Measurements from ENCODE around the gene SLC2A13.
A peak's percentile ranks its signal among the peaks of the same experiment; 100 is the strongest.

Gene SLC2A13

DNA sequence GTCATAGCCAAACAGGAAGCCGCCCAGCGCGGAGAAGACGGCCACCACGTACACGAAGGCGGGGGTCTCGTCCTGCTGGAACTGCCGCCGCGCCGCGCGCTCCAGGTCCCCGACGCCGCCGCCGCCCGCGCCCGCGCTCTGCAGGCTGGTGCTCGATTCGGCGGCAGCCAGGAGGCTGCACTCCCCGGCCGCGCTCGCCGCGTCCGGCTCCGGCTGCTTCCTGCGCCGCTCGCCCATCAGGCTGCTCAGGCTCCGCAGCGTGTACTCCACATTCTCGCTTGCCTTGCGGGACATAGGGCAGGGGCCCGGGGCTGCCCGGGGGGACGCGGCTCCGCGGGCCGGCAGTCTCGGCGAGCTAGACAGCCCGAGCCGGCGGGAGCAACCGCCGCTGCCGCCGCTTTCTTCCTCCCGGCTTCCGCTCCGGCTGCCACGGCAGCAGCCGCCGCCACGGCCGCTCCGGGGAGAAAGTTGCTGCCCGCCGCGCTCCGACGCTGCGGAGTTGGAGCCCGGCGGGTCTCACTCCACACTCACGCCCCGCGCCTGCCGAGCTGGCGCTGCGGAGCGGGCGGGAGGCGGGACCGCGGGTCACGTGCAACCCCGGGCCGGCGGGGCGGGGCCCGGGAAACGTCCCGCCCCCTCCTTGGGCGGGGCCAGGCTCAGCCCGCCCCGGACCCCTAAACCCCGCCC lies at the start of gene SLC2A13:
SLC2A13 (minus strand) TSS at position 567 of the 687 bp plus-strand sequence; CDS start at position 294, 273 bp downstream.
- H3K9me3 ChIP-seq (ENCODE audit: severe bottlenecking): peaks cover 3% of the 10 kb centered on the region
- TF ChIP-seq, protein P1, sequence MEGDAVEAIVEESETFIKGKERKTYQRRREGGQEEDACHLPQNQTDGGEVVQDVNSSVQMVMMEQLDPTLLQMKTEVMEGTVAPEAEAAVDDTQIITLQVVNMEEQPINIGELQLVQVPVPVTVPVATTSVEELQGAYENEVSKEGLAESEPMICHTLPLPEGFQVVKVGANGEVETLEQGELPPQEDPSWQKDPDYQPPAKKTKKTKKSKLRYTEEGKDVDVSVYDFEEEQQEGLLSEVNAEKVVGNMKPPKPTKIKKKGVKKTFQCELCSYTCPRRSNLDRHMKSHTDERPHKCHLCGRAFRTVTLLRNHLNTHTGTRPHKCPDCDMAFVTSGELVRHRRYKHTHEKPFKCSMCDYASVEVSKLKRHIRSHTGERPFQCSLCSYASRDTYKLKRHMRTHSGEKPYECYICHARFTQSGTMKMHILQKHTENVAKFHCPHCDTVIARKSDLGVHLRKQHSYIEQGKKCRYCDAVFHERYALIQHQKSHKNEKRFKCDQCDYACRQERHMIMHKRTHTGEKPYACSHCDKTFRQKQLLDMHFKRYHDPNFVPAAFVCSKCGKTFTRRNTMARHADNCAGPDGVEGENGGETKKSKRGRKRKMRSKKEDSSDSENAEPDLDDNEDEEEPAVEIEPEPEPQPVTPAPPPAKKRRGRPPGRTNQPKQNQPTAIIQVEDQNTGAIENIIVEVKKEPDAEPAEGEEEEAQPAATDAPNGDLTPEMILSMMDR (IDR thresholded peaks at IDR 0.05; ENCODE audit: low read depth, low read length): no peak
- H3K27ac ChIP-seq: peak within 1 kb of the TSS; percentile 51

DNA sequence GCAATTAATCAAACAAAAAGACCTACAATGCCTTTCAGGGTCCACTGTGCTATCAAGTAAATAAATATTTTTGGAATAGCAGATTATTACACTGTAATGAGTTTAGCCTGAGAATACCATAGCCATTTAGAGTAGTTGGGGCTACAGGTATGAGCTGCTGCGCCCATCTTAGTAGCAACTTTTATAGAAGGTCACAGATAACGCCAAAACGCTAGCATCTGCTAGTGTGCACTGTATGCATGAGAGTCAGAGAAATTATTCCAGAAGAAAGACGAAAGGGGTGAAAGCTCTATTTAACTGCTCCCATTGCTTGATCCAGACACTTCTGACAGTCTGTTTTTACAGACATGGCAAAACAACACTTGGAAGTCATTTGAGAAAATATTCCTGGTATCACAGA lies 48.5 kb upstream of the SLC2A13 start:
- no peak overlapping the region for H3K4me3 ChIP-seq (ENCODE audit: low read depth, low read length)

More for the DNA sequence above, at the start of gene SLC2A13:
- H3K27me3 ChIP-seq (ENCODE audit: insufficient read depth, low read depth, severe bottlenecking): peaks cover 3% of the 10 kb centered on the region
- peak; percentile 67 for DNase-seq
- H3K36me3 ChIP-seq: no peaks in the 10 kb centered on the region; the same call in 1 of the 2 replicates
- peak within 1 kb of the TSS; percentile 65 for H3K4me3 ChIP-seq (ENCODE audit: low read depth, low read length)

DNA sequence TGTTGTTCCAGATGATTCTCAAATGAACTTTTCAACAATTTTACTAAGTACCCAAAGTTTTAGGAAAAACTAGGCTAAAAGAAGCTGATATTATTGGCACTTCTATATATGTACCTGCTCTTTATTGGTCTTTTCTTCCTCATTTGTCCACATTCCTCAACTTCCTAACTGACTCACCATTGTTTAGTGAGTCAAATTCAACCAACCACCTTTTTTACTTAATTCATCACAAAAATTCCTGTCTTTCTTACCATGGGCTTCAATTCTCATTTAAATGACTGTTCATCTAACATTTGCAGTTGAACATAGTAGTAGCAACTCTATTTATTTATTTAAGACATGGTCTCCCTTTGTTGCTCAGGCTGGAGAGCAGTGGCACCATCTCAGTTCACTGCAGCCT lies 47.6 kb upstream of the SLC2A13 start:
- Histone ChIP-seq H3K27me3 (ENCODE audit: insufficient read depth, low read depth, severe bottlenecking) (no peaks in the 10 kb centered on the region), H3K27ac (no peak overlapping the region), H3K4me3 (ENCODE audit: low read depth, low read length) (no peak overlapping the region), H3K36me3 (no peaks in the 10 kb centered on the region), H3K9me3 (ENCODE audit: severe bottlenecking) (no peaks in the 10 kb centered on the region)
- DNase-seq: no peak
- TF ChIP-seq, protein P1 (IDR thresholded peaks at IDR 0.05; ENCODE audit: low read depth, low read length): no peak

More for the DNA sequence above, 48.5 kb upstream of the SLC2A13 start:
- Histone ChIP-seq H3K27ac (no peak overlapping the region), H3K9me3 (ENCODE audit: severe bottlenecking) (no peaks in the 10 kb centered on the region), H3K36me3 (no peaks in the 10 kb centered on the region), H3K27me3 (ENCODE audit: insufficient read depth, low read depth, severe bottlenecking) (no peaks in the 10 kb centered on the region)
- TF ChIP-seq, protein P1 (IDR thresholded peaks at IDR 0.05; ENCODE audit: low read depth, low read length): no peak
- DNase-seq: no peak

DNA sequence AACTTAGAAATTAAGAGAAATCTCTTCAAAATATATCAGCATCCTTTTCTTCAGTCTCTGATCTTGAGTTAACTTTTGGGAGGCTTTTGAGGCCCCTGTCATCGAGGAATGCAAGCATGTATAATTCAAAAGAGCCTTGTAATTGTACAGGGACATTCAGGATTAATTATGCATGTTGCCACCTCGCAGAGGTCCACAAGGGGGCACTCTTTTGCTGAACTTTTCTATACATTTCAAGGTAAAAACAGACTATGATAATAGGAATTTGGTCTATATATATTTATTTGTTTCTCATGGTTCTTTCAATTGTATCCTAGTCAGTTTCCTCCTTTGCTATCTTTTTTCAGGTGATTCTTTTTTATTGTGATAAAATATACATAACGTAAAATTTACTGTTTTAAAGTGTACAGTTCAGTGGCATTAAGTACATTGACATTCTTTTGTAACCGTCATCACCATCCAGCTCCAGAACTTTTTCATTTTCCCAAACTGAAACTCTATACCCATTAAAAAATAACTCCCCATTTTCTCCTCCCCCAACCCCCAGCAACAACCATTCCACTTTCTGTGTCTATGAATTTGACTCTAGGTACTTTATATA lies 47.0 kb upstream of the SLC2A13 start:
- Histone ChIP-seq H3K36me3 (no peaks in the 10 kb centered on the region), H3K4me3 (ENCODE audit: low read depth, low read length) (no peak overlapping the region), H3K27ac (no peak overlapping the region), H3K27me3 (ENCODE audit: insufficient read depth, low read depth, severe bottlenecking) (no peaks in the 10 kb centered on the region), H3K9me3 (ENCODE audit: severe bottlenecking) (no peaks in the 10 kb centered on the region)
- TF ChIP-seq, protein P1 (IDR thresholded peaks at IDR 0.05; ENCODE audit: low read depth, low read length): peak; percentile 50
- DNase-seq: peak; percentile 46

DNA sequence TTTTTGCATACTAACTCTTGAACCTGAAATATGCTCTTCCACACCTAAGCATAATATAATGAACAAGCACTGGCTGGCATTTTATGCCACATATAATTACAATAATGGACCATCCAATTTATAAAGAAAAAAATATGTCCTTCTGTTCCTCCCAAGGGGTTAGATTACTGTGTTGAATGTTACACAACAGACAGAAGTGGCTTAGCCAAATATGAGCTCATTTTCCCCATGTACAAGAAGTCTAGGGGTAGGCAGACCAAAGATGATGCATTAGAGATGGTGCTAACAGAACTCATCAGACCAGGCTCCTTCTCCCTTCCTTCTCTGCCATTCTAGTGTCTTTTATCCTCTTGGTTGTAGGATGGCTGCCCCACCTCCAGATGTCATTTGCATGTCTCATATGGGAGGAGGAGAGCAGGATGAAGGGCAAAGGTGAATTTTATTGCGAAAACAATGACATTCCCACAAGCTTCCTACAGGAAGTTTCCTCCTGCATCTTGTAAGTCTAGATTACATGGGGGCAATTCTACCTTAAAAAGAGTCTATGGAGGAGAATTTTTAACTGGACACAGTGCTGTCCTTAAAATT lies 43.9 kb upstream of the SLC2A13 start:
- no peak for DNase-seq
- TF ChIP-seq, protein P1 (IDR thresholded peaks at IDR 0.05; ENCODE audit: low read depth, low read length): no peak
- no peak overlapping the region for H3K4me3 ChIP-seq (ENCODE audit: low read depth, low read length)
- no peaks in the 10 kb centered on the region for H3K9me3 ChIP-seq (ENCODE audit: severe bottlenecking)
- no peaks in the 10 kb centered on the region for H3K27me3 ChIP-seq (ENCODE audit: insufficient read depth, low read depth, severe bottlenecking)
- no peak overlapping the region for H3K27ac ChIP-seq
- no peaks in the 10 kb centered on the region for H3K36me3 ChIP-seq
